Small intestine (tissue), 7 donors: ENCODE data around the gene PEX16. TPM values are rescaled to one million over a fixed set of nuclear protein-coding genes. Genes with fewer than 3 reads are reported as not detected.
A peak's percentile ranks its signal among the peaks of the same experiment; 100 is the strongest.

Source experiments
- DNase-seq, 2 donors: peaks; one replicate each; pipeline versions ENCODE4 v3.0.0 to v3.0.0-alpha.2; 2013
- FAIRE-seq: peaks from 2 replicates; lab custom pipeline; 2012; peaks lifted over from hg19 to GRCh38; lab: Jason Lieb, UNC
- H3K27ac ChIP-seq, 3 donors: one replicate each; pipeline ENCODE4 v1.5.1; 2013; ENCODE audit warnings: low read length in 2 of 3, mild to moderate bottlenecking in 2 of 3, control low read depth in 1 of 3, inconsistent platforms in 1 of 3, low read depth in 1 of 3, moderate library complexity in 1 of 3
- H3K27me3 ChIP-seq, 3 donors: one replicate each; pipeline ENCODE4 v1.6.1; 2013; ENCODE audit warnings: low read length in 3 of 3, inconsistent platforms in 1 of 3; ENCODE audit not compliant: control insufficient read depth in 3 of 3, insufficient read depth in 3 of 3
- H3K36me3 ChIP-seq, 3 donors: one replicate each; pipeline ENCODE4 v1.6.1; 2013; ENCODE audit warnings: low read length in 3 of 3, inconsistent platforms in 1 of 3, low read depth in 1 of 3, mild to moderate bottlenecking in 1 of 3, moderate library complexity in 1 of 3; ENCODE audit not compliant: control insufficient read depth in 3 of 3, insufficient read depth in 2 of 3
- H3K4me1 ChIP-seq, 3 donors: one replicate each; pipeline ENCODE4 v1.6.1; 2013; ENCODE audit warnings: low read length in 2 of 3, inconsistent platforms in 1 of 3, low read depth in 1 of 3, mild to moderate bottlenecking in 1 of 3, moderate library complexity in 1 of 3; ENCODE audit not compliant: control insufficient read depth in 3 of 3, insufficient read depth in 2 of 3
- H3K4me3 ChIP-seq, 3 donors: one replicate each; pipeline ENCODE4 v1.5.1; 2013; ENCODE audit warnings: low read length in 3 of 3, control low read depth in 1 of 3, inconsistent platforms in 1 of 3, low read depth in 1 of 3, mild to moderate bottlenecking in 1 of 3, moderate library complexity in 1 of 3
- H3K9me3 ChIP-seq, 2 donors: one replicate each; pipeline ENCODE4 v1.6.1; 2013; ENCODE audit warnings: low read depth in 1 of 2, low read length in 1 of 2; ENCODE audit not compliant: control insufficient read depth in 2 of 2, insufficient read depth in 1 of 2
- WGBS, 3 donors: extraction: QIAGEN DNeasy Blood & Tissue Kit; methylation state at CpG; one replicate each; pipeline ENCODE4 v1.1.7; 2013; 5-methylcytosine and 5-hydroxymethylcytosine counted together
- polyA plus RNA-seq, 4 donors: library from polyadenylated mRNA; stranded (reverse) in 3 of 4; unstranded in 1 of 4; fragments of 200-250 nt in 3 of 4; fragments of 120-200 nt in 1 of 4; gene quantifications; one replicate each; pipeline versions ENCODE4 v1.2.1 to v1.2.3, GENCODE V29; 2013
- donor health status: healthy with polysubstance abuse.
- donor health status: control.
- donor health status: control.
- donor health status: Bipolar disorder and iron deficiency.
- donor health status: healthy.

Gene PEX16
- polyA plus RNA-seq, 4 donors = 22.1 to 74.0 (median 58.5) TPM

DNA sequence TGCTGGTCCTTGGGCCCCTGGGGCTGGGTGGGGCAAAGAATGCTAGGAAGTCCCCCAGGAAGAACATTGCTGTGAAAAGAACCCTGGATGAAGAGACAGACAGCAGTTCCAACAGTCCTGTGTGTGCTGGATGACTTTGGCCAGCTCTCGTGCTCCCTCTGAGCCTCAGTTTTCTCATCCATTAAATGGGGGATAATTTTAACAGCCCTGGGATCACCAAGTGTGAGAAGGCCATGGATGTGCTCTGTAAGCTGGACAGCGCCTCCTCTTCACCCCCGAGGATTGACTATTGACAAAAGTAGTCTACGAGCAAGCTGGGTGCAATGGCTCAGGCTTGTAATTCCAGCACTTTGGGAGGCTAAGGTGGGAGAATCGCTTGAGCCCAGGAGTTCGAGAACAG is 7.2 kb upstream of the PEX16 start:
- H3K36me3 ChIP-seq = peaks cover 0 to 23% (median 0%) of the 10 kb centered on the region in 3 donors
- no peak for FAIRE-seq
- H3K4me3 ChIP-seq = no peak overlapping the region
- 88 to 95% (median 90%) methylated on average over 6 of the region's 6 CpGs for WGBS, 3 donors
- H3K9me3 ChIP-seq = no peaks in the 10 kb centered on the region
- H3K27me3 ChIP-seq = peaks cover 0 to 22% (median 3%) of the 10 kb centered on the region in 3 donors
- H3K27ac ChIP-seq = no peak overlapping the region
- no peak for DNase-seq
- peaks cover 0 to 17% (median 3%) of the 10 kb centered on the region in 3 donors for H3K4me1 ChIP-seq

DNA sequence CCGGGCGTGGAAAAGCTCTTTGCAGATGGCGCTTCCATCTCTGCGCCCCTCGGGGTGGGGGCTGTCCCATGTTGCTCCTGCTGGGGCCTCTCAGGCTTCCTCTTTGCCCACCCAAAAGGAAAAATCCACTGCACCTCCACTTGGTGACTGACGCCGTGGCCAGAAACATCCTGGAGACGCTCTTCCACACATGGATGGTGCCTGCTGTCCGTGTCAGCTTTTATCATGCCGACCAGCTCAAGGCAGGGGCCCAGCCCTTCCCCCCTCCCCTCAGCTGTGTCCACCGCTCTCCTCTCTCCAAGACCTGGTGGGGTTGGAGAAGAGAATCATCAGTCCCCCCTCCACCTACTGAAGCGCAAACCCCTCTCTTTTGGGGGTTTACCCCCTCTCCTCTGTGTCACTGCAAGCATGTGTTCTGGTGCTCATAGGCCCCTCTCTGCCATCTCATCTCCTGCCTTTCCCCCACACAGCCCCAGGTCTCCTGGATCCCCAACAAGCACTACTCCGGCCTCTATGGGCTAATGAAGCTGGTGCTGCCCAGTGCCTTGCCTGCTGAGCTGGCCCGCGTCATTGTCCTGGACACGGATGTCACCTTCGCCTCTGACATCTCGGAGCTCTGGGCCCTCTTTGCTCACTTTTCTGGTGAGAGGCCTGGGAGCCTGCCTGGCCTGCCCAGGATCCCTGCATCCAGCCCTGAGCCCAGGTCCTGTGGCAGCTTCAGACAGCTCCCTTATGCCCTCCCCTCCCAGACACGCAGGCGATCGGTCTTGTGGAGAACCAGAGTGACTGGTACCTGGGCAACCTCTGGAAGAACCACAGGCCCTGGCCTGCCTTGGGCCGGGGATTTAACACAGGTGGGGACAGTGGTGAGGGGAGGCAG is 6.6 kb upstream of the PEX16 start:
- H3K4me3 ChIP-seq = no peak overlapping the region
- DNase-seq = no peak
- H3K36me3 ChIP-seq = peaks cover 0 to 19% (median 0%) of the 10 kb centered on the region in 3 donors
- no peak overlapping the region for H3K27ac ChIP-seq
- WGBS, 3 donors = 78 to 88% (median 83%) methylated on average over 22 of the region's 22 CpGs
- H3K27me3 ChIP-seq = peaks cover 0 to 22% (median 3%) of the 10 kb centered on the region in 3 donors
- FAIRE-seq = no peak
- peaks cover 0 to 16% (median 3%) of the 10 kb centered on the region in 3 donors for H3K4me1 ChIP-seq
- no peaks in the 10 kb centered on the region for H3K9me3 ChIP-seq

DNA sequence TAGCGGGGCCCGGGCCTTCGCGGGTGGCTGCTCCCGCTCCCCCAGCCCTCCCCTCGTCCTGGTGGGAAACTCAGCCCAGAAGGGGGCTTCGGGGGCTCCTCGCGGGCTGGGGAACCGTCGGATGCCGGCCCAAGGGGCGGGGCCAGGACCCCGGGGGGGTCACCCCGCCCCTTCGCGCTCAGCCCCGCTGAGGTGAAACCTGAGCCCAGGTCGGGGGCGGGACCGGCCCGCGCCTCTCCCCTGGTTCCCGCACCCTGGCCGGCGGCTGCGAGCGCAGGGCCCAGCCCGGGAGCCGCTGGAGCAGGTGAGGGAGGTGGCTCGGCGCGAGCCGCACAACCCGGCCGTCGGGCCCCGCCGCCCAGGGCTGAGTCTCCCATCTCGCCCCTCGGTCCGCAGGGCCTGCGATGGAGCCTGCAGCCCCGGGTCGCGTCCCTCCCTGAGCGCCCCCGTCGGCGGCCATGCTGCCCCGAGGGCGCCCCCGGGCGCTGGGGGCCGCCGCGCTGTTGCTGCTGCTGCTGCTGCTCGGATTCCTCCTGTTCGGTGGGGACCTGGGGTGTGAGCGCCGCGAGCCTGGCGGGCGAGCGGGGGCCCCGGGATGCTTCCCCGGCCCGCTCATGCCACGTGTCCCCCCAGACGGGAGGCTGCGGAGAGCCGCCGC is 4.9 kb upstream of the PEX16 start, which contains the start of gene LARGE2:
TSS of gene LARGE2 (plus strand) at position 232 of the 658 bp plus-strand sequence. CDS start at position 459, 227 bp downstream.
- Histone ChIP-seq H3K27ac (peak within 1 kb of the TSS in 2 of 3 donors; percentile 51 to 58), H3K4me1 (peaks cover 0 to 16% (median 3%) of the 10 kb centered on the region in 3 donors), H3K27me3 (peaks cover 0 to 22% (median 3%) of the 10 kb centered on the region in 3 donors), H3K4me3 (peak within 1 kb of the TSS; percentile 30 to 41 (median 31)), H3K9me3 (no peaks in the 10 kb centered on the region), H3K36me3 (peaks cover 0 to 13% (median 0%) of the 10 kb centered on the region in 3 donors)
- 1 to 2% (median 1%) methylated on average over 38 to 73 of the region's 73 CpGs for WGBS, 3 donors
- no peak for FAIRE-seq
- DNase-seq = peak in 1 of 2 donors; percentile 46

DNA sequence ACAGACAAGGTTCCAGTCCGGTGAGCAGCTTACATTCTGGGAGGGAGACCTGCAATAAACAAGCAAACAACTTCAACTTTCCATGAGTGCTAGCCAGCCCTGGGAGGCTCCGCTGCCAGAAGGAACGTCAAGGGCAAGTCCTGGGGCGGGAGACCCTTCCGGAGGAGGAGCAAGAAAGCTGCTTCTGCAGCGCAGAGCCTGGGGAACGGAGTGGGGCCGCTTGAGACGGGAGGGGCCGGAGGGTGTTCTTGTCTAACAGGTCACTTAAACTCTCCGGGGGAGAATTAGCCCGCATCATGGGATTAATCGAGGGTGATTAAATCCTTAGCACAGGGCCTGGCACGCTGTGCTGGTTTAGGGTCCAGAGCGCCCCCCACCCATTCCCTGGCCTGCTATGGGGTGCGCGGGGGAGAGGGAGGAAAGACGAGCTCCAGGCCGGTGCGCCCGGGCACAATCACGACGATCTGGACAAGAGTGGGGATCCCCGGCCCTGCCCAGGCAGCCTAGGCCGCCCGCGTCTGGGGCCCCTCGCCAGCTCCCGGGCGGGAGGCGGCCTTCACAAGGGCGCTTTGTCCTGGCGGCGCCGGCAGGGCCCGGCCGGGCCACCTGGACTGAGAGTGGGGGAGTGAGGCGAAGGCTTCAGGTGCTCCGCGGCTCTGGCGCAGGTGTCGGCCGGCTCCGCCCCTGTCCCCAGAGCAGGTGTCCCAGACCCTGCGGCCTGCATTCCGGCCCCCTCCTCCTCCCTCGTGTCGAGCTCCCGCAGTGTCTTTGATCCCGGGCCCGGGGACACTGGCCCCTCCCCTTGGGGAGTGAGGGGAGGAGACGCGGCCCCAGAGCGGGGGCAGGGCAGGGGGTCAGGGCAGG is 4.1 kb upstream of the PEX16 start:
- H3K4me1 ChIP-seq = peaks cover 0 to 19% (median 3%) of the 10 kb centered on the region in 3 donors
- 10 to 23% (median 21%) methylated on average over 33 to 54 of the region's 54 CpGs for WGBS, 3 donors
- peak overlapping the region in 2 of 3 donors; percentile 51 to 58 for H3K27ac ChIP-seq

DNA sequence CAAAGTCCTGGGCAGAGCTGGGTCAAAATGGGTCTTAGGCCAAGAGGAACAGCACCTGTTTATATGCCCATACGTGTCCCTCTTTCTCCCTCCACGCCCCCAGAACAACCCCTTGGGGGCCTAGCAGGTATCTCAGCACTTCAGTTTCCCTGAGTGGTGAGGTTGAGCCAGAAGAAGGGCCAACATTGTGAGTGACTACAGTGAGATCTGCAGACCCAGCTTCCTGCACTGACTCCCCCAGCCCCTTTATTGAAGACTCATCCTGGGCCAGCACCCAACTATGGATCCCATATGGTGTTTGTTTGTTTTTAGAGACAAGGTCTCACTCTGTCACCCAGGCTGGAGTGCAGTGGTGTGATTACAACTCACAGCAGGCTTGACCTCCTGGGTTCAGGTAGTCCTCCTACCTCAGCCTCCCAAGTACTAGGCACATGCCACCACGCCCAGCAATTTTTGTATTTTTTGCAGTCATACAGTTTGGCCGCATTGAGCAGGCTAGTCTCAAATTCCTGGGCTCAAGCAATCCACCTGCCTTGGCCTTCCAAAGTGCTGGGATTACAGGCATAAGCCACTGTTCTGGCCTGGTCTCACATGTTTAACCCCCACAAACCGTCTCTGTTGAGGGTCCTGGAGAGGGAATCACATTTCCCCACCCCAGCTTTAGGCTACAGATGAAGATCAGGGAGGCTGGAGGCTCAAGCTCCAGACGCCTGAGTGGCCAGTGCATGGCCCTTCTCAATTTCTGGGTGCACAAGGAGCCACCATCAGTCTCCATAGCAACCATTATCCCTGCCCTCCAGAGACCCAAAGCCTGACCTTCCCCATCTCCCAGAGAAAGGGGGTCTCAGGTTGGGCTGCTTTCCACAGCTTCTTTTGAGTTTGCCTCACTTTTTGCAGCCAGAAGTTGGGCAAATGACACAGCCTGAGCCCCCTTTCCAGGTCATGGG is 3.1 kb upstream of the PEX16 start:
- WGBS, 3 donors = 75 to 85% (median 81%) methylated on average over 6 of the region's 6 CpGs
- H3K27me3 ChIP-seq = peaks cover 0 to 22% (median 3%) of the 10 kb centered on the region in 3 donors
- H3K4me3 ChIP-seq = no peak overlapping the region
- H3K9me3 ChIP-seq = no peaks in the 10 kb centered on the region
- H3K27ac ChIP-seq = peak overlapping the region in 1 of 3 donors; percentile 51
- FAIRE-seq (no peak), DNase-seq (no peak)
- peaks cover 0 to 20% (median 3%) of the 10 kb centered on the region in 3 donors for H3K4me1 ChIP-seq
- H3K36me3 ChIP-seq = peaks cover 0 to 9% (median 0%) of the 10 kb centered on the region in 3 donors

More for the DNA sequence above, 4.1 kb upstream of the PEX16 start:
- DNase-seq (peak; percentile 44 to 74), FAIRE-seq (no peak)
- peaks cover 0 to 22% (median 3%) of the 10 kb centered on the region in 3 donors for H3K27me3 ChIP-seq
- H3K4me3 ChIP-seq = peak overlapping the region; percentile 30 to 41 (median 31)
- H3K9me3 ChIP-seq = no peaks in the 10 kb centered on the region
- peaks cover 0 to 11% (median 0%) of the 10 kb centered on the region in 3 donors for H3K36me3 ChIP-seq

DNA sequence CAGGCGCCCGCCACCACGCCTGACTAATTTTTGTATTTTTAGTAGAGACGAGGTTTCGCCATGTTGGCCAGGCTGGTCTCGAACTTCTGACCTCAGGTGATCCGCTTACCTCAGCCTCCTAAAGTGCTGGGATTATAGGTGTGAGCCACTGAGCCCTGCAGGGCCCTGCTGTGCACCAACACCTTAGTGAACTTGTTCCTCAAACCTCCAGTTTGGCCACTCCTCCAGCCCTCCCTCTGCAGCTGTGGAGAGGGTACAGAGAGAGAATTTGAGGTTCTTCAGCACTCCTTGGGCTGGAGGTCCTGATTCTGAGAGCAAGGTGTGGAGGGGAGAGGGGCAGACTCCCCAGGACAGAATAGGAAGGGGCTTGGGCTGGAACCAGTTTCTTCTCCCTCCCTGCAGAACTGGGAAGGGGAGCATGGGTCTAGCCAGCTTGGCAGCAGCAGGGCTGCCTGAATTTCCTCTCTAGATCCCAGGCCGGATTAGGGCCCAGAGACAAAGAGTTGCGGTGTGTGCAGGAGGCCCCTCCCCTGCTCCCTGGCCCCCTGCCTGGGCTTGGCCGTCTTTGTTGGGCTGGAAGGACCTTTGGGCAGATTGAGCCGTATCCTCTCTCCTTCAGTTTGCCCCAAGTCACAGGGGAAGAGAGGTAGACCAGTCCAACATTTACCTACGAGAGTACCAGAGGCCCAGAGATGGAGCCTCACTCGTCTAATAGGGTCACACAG is 2.3 kb upstream of the PEX16 start:
- no peak for FAIRE-seq
- Histone ChIP-seq H3K27me3 (peaks cover 0 to 22% (median 3%) of the 10 kb centered on the region in 3 donors), H3K4me1 (peaks cover 0 to 20% (median 3%) of the 10 kb centered on the region in 3 donors), H3K27ac (no peak overlapping the region), H3K9me3 (no peaks in the 10 kb centered on the region), H3K36me3 (peaks cover 0 to 17% (median 0%) of the 10 kb centered on the region in 3 donors), H3K4me3 (no peak overlapping the region)
- 71 to 78% (median 72%) methylated on average over 11 to 13 of the region's 13 CpGs for WGBS, 3 donors
- no peak for DNase-seq
